ENCODE measurements around the gene KDM6B. TPM values are rescaled to one million over a fixed set of nuclear protein-coding genes. Genes with fewer than 3 reads are reported as not detected.
A peak's percentile ranks its signal among the peaks of the same experiment; 100 is the strongest.

Gene KDM6B
- total RNA-seq, 1 experiment from 2014 or later, result 3.2 TPM

- peak; percentile 89 for DNase-seq (ENCODE audit: low read depth)
Measured at GRCh38 chr17:7841396-7841914, 7.4 kb downstream of the KDM6B start.

DNA sequence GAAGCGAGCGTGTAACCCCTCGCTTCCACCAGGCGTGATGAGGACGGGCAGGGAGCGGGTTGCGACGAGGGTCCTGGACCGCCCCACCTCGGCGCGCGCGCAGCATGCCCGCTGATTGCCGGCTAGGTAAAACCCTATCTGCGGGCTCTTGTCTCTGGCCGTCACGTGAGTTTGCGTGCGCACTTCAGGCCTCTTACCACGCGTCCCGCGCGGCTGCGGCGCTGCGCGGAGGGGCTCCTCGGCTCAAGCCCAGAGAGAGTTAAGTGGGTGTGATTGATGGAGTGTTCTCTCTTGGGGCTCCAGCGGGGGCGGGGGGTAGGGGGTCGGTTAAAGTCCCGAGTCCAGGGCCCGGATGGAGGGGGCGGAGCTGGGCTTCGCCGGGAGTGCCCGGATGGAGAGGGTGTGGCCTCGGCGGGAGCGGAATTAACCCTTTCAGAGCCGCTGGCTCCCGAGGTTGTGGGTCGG is 7.9 kb downstream of the KDM6B start:
- DNase-seq (ENCODE audit: low read depth), result peak; percentile 77

DNA sequence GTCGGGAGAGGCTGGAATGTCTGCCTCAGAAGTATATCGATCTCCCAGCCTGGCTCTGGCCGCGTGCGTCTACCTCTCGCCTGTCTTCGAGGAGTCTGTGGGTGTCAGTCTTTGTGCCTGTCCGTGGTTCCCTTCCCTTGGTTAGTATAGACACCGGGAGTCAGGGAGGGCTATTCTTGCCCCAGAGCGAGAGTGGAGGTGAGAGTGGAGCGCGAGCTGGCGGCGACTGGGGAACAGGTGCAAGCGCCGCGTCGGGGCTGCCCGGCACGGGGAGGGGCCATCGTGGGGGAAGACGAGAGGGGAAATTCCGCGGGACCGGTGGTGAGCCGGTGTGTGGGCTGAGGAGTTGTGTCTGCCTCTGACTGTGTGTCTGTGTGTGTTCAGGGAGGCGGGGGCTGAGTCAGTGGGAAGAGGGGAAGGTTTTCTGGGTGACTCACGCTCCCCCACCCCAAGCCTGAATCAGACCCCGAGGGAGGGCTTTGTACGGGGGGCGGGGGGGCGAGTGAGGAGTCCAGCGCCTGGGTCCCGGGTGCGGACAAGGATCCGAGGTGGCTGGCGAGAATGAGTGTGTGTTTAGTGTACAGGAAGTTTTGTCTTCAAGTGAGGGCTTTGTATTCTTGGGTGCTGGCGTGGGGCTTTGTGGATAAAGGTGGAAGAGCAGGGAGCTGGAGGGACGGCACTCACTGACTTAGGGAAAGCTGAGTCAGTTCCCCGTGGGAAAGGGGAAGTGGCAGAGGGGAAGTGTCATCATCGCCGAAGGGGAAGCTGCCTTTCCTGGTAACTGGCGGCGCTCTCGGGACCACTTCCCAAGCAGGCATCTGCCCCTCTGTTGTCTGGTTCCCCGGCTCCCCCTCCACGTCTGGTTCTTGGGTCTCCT is 8.6 kb downstream of the KDM6B start:
- DNase-seq (ENCODE audit: low read depth), result peak; percentile 92

GRCh38 chr17:7843257-7843535 is 9.2 kb downstream of the KDM6B start:
- DNase-seq (ENCODE audit: low read depth), result no peak

GRCh38 chr17:7843536-7844291 is 9.7 kb downstream of the KDM6B start:
- peak; percentile 84 for DNase-seq (ENCODE audit: low read depth)

GRCh38 chr17:7844292-7845154 is 10.5 kb downstream of the KDM6B start:
- DNase-seq (ENCODE audit: low read depth), result peak; percentile 95

DNA sequence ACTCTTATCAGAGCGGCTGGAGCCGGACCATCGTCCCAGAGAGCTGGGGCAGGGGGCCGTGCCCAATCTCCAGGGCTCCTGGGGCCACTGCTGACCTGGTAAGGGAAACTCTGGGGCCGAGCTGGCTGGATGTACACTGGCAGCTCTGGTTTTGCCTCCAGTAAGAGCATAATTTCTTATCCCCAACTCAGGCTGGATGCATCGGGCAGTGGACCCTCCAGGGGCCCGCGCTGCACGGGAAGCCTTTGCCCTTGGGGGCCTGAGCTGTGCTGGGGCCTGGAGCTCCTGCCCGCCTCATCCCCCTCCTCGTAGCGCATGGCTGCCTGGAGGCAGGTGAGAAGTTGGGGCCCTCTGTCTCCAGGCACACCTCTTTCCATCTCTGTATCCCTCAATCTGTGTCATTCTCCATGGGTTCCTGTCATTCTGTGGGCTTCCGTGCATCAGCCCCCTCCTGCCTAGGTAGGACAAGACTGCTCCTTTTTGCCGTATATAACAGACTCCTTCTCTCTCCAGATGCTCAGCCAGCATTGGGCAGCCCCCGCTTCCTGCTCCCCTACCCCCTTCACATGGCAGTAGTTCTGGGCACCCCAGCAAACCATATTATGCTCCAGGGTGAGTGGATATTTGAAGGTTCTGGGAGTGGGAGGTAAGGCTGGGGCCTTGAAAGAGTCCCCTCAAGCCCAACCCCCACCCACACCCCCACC is 11.5 kb downstream of the KDM6B start:
- DNase-seq (ENCODE audit: low read depth), result no peak

GRCh38 chr17:7846063-7846735 is 12.2 kb downstream of the KDM6B start:
- DNase-seq (ENCODE audit: low read depth), result no peak

- no peak for DNase-seq (ENCODE audit: low read depth)
Measured at GRCh38 chr17:7846765-7847661, 13.0 kb downstream of the KDM6B start.

DNA sequence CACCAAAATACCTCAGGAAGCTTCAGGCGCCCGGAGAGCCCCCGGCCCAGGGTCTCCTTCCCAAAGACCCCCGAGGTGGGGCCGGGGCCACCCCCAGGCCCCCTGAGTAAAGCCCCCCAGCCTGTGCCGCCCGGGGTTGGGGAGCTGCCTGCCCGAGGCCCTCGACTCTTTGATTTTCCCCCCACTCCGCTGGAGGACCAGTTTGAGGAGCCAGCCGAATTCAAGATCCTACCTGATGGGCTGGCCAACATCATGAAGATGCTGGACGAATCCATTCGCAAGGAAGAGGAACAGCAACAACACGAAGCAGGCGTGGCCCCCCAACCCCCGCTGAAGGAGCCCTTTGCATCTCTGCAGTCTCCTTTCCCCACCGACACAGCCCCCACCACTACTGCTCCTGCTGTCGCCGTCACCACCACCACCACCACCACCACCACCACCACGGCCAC is 14.1 kb downstream of the KDM6B start:
- no peak for DNase-seq (ENCODE audit: low read depth)

DNA sequence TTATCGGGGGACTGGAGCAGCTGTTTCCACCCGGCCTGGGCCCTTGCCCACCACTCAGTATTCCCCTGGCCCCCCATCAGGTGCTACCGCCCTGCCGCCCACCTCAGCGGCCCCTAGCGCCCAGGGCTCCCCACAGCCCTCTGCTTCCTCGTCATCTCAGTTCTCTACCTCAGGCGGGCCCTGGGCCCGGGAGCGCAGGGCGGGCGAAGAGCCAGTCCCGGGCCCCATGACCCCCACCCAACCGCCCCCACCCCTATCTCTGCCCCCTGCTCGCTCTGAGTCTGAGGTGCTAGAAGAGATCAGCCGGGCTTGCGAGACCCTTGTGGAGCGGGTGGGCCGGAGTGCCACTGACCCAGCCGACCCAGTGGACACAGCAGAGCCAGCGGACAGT is 14.7 kb downstream of the KDM6B start:
- DNase-seq (ENCODE audit: low read depth), result no peak

- DNase-seq (ENCODE audit: low read depth), result no peak
Measured at GRCh38 chr17:7849130-7849750, 15.2 kb downstream of the KDM6B start.

- DNase-seq (ENCODE audit: low read depth), result no peak
Measured at GRCh38 chr17:7849751-7850504, 15.9 kb downstream of the KDM6B start.

GRCh38 chr17:7850701-7851437 is 16.9 kb downstream of the KDM6B start:
- no peak for DNase-seq (ENCODE audit: low read depth)

DNA sequence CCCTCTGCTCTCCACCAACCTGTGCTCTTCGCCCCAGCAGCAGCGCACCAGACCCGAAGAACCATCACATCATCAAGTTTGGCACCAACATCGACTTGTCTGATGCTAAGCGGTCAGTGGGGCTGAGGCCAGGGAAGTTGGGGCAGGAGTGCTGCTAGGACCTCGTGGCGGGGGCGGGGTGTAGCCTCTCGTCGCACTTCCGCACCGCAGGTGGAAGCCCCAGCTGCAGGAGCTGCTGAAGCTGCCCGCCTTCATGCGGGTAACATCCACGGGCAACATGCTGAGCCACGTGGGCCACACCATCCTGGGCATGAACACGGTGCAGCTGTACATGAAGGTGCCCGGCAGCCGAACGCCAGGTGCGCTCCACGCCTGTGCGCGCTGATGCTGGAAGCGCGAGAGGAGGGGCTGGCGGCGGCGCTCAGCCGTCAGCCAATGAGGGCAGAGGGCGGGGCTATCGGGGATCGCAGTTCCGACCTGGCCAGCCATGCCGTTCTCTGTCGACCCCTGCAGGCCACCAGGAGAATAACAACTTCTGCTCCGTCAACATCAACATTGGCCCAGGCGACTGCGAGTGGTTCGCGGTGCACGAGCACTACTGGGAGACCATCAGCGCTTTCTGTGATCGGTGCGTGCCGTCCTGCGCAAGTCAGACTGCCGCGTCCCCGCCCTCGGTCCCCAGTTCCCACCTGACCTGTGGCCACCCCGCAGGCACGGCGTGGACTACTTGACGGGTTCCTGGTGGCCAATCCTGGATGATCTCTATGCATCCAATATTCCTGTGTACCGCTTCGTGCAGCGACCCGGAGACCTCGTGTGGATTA is 17.6 kb downstream of the KDM6B start:
- DNase-seq (ENCODE audit: low read depth), result no peak

DNA sequence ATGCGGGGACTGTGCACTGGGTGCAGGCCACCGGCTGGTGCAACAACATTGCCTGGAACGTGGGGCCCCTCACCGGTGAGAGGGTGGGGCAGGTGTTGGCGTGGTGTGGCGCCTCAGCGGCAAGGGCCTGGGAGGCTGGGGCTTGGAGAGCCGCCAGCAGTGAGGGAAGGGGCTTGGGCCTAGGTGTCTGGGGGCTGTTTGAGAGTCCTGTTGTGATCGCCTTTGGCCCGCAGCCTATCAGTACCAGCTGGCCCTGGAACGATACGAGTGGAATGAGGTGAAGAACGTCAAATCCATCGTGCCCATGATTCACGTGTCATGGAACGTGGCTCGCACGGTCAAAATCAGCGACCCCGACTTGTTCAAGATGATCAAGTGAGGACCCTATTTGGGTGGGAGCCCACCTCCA is 18.2 kb downstream of the KDM6B start:
- DNase-seq (ENCODE audit: low read depth), result no peak

All from M059J (cell line).